ENCODE data around the gene RPS16.

The RPS16 gene

DNA sequence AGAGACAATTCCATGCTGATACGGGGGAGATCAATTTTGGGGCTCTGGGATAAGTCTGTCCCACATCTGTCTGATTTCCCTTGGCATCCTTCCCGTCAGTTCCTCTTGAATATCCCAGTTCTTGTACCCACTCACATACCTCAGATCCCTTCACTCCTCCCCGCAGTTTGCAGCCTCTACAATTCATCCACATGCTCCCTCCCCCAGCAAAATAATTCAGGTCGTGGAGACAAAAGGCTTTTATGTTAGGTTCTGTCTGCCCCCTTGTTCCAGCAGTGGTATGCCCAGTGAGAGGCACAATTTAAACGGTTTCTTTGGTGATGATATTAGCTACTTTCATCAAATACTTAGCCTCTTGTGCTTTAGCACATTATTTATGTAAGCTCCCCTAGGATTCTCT is 9.6 kb downstream of the RPS16 start:
- TF ChIP-seq, protein P1, sequence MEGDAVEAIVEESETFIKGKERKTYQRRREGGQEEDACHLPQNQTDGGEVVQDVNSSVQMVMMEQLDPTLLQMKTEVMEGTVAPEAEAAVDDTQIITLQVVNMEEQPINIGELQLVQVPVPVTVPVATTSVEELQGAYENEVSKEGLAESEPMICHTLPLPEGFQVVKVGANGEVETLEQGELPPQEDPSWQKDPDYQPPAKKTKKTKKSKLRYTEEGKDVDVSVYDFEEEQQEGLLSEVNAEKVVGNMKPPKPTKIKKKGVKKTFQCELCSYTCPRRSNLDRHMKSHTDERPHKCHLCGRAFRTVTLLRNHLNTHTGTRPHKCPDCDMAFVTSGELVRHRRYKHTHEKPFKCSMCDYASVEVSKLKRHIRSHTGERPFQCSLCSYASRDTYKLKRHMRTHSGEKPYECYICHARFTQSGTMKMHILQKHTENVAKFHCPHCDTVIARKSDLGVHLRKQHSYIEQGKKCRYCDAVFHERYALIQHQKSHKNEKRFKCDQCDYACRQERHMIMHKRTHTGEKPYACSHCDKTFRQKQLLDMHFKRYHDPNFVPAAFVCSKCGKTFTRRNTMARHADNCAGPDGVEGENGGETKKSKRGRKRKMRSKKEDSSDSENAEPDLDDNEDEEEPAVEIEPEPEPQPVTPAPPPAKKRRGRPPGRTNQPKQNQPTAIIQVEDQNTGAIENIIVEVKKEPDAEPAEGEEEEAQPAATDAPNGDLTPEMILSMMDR (IDR thresholded peaks at IDR 0.05): no peak

DNA sequence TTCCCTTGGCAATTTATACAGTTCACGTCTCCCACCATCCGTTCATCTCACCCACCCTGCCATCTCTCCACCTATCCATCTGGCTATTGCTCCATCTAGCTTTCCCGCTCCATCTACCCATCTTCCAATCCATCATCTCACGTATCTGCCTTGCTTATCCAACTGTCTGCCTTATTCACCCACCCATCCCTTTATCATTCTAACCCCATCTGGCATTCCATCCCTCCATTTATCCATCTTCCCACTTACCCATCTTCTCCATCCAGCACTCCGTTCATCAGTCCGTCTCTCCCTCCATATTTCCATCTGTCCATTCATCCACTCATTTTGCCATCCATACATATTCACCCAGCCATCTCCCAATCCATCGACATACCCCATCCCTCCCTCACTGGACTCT is 10.0 kb downstream of the RPS16 start:
- Histone ChIP-seq H3K27ac (no peak overlapping the region), H3K4me3 (no peak overlapping the region)
- DNase-seq (ENCODE audit: low spot score): no peak
- TF ChIP-seq, protein P1 (IDR thresholded peaks at IDR 0.05): no peak

More for the DNA sequence above, 9.6 kb downstream of the RPS16 start:
- DNase-seq (ENCODE audit: low spot score): no peak
- Histone ChIP-seq H3K27ac (no peak overlapping the region), H3K4me3 (no peak overlapping the region)

- TF ChIP-seq, protein P1 (IDR thresholded peaks at IDR 0.05): no peak
- Histone ChIP-seq H3K27ac (no peak overlapping the region), H3K4me3 (no peak overlapping the region)
- peak; percentile 72 for DNase-seq (ENCODE audit: low spot score)
These were observed 10.8 kb downstream of the RPS16 start for GRCh38 chr19:39424934-39425333.

DNA sequence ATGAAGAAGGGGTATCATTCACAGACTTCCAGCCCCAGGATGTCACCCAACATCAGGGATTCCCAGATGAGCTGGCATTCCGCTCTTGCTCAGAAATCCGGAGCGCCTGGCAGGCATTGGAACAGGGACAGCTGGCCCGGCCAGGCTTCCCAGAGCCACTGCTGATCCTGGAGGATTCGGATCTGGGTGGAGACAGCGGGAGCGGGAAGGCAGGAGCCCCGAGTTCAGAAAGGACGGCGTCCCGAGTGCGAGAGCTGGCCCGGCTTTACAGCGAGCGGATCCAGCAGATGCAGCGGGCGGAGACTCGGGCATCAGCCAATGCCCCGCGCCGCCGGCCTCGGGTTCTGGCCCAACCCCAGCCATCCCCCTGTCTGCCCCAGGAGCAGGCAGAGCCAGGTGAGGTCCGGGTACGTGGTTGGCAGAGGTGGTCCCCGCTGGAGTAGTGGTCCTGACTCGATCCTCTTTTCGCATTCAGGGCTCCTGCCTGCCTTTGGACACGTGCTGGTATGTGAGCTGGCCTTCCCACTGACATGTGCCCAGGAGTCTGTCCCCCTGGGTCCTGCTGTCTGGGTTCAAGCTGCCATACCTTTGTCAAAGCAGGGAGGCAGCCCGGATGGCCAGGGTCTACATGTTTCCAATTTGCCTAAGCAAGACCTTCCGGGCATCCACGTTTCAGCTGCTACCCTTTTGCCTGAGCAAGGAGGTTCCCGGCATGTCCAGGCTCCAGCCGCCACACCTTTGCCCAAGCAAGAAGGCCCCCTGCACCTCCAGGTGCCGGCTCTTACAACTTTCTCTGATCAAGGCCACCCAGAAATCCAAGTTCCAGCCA is 12.3 kb downstream of the RPS16 start:
- Histone ChIP-seq H3K4me3 (no peak overlapping the region), H3K27ac (no peak overlapping the region)
- TF ChIP-seq, protein P1 (IDR thresholded peaks at IDR 0.05): no peak
- peak; percentile 70 for DNase-seq (ENCODE audit: low spot score)

DNA sequence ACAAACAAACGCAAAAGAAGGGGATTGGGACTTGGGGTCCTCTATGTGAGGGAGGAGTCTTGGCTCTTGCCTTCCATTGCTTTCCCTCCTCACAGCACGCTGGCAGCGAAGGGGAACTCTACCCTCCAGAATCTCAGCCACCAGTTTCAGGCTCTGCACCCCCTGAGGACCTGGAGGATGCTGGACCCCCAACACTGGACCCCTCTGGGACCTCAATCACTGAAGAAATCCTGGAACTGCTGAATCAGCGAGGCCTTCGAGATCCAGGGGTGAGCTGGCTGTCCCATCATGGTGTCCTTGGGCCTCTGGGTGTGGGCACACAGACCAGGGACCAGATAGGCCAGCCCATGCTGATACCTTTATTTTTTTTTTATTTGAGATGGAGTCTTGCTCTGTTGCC is 13.7 kb downstream of the RPS16 start:
- DNase-seq (ENCODE audit: low spot score): no peak
- H3K27ac ChIP-seq: no peak overlapping the region
- TF ChIP-seq, protein P1 (IDR thresholded peaks at IDR 0.05): no peak

DNA sequence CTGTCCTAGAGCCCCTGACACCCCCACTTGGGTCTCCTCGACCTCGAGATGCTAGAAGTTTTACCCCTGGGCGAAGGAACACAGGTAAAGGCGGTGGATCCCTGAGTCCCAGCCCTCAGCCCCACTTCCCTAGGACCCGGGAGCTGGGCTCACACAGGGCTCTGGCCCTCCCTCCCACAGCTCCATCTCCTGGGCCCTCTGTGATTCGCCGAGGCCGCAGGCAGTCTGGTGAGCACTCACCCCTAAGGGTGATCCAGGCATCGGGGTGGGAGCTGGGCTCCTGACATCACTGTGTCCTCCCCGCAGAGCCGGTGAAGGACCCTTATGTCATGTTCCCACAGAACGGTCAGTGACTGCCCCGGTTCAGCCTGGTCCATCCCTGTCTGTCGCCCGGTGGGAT is 15.0 kb downstream of the RPS16 start:
- Histone ChIP-seq H3K27ac (no peak overlapping the region), H3K4me3 (no peak overlapping the region)
- peak; percentile 73 for DNase-seq (ENCODE audit: low spot score)
- TF ChIP-seq, protein P1 (IDR thresholded peaks at IDR 0.05): no peak

More for the DNA sequence above, 13.7 kb downstream of the RPS16 start:
- no peak overlapping the region for H3K4me3 ChIP-seq

- Histone ChIP-seq H3K27ac (no peak overlapping the region), H3K4me3 (no peak overlapping the region)
- TF ChIP-seq, protein P1 (IDR thresholded peaks at IDR 0.05): no peak
- no peak for DNase-seq (ENCODE audit: low spot score)
These were observed 16.7 kb downstream of the RPS16 start for GRCh38 chr19:39419003-39419402.
